H1 (cell line): ENCODE results near the gene MAP3K3. TPM values are rescaled to one million over a fixed set of nuclear protein-coding genes. Genes with fewer than 3 reads are reported as not detected.

ENCODE experiments used
- CTCF ChIA-PET: fragments of 300-600 bp; sonication (Branson Sonifier 250); formaldehyde crosslinking; loops from one replicate; lab custom pipeline; 2021; ENCODE audit not compliant: partially characterized antibody; lab: Charles Lee
- POLR2A ChIA-PET: fragments of 300-600 bp; sonication (Branson Sonifier 250); formaldehyde crosslinking; loops from one replicate; lab custom pipeline; 2021; ENCODE audit warnings: inconsistent platforms; ENCODE audit not compliant: partially characterized antibody; lab: Charles Lee
- DNase-seq, 2 experiments: peaks; one replicate each; pipeline versions ENCODE4 v3.0.0 to v3.0.0-alpha.2; 2010 to 2022; ENCODE audit warnings: low spot score in 2 of 2, low read depth in 1 of 2, mixed read lengths in 1 of 2
- FAIRE-seq: peaks from 2 replicates; lab custom pipeline; 2011; peaks lifted over from hg19 to GRCh38; lab: Jason Lieb, UNC
- H2AFZ ChIP-seq: 2 replicates; pipeline ENCODE4 v1.8.1; 2012; ENCODE audit warnings: low read length, inconsistent platforms
- H2AK5ac ChIP-seq: 2 replicates; pipeline ENCODE4 v1.6.1; 2013; ENCODE audit warnings: low read depth, low read length
- H2BK120ac ChIP-seq: replicated peaks from 2 replicates; pipeline ENCODE3; 2013; ENCODE audit warnings: low read depth, low read length, inconsistent platforms
- H2BK12ac ChIP-seq: 2 replicates; pipeline ENCODE4 v1.6.1; 2013; ENCODE audit warnings: low read depth, low read length
- H2BK15ac ChIP-seq: 2 replicates; pipeline ENCODE4 v1.6.1; 2013; ENCODE audit warnings: low read length
- H2BK20ac ChIP-seq: 2 replicates; pipeline ENCODE4 v1.6.1; 2013; ENCODE audit warnings: low read length
- H2BK5ac ChIP-seq: 2 replicates; pipeline ENCODE4 v1.6.1; 2013; ENCODE audit warnings: low read depth, low read length
- H3K14ac ChIP-seq: 2 replicates; pipeline ENCODE4 v1.6.1; 2013; ENCODE audit warnings: inconsistent platforms; ENCODE audit not compliant: insufficient read length
- H3K18ac ChIP-seq: 2 replicates; pipeline ENCODE4 v1.6.1; 2013; ENCODE audit warnings: low read length; ENCODE audit errors: extremely low read depth
- H3K23ac ChIP-seq: 2 replicates; pipeline ENCODE4 v1.6.1; 2013; ENCODE audit warnings: inconsistent platforms; ENCODE audit not compliant: insufficient read length
- H3K23me2 ChIP-seq: 2 replicates; pipeline ENCODE4 v1.6.1; 2013; ENCODE audit warnings: low read depth, low read length
- H3K27ac ChIP-seq: 2 replicates; pipeline ENCODE4 v1.6.1; 2011; ENCODE audit warnings: low read depth, low read length, inconsistent platforms
- H3K27me3 ChIP-seq, 4 experiments: replicated peaks in 1 of 4; 1 replicate in 1 of 4; 2 replicates in 3 of 4; pipeline versions ENCODE4 v1.6.1 to v1.8.1; 2011 to 2013; ENCODE audit warnings: low read length in 3 of 4, mild to moderate bottlenecking in 3 of 4, inconsistent platforms in 2 of 4, mixed read lengths in 2 of 4, moderate library complexity in 1 of 4; ENCODE audit not compliant: control insufficient read depth in 3 of 4, insufficient read depth in 3 of 4; ENCODE audit errors: extremely low read depth in 1 of 4
- H3K36me3 ChIP-seq, 4 experiments: 2 replicates each; pipeline versions ENCODE4 v1.6.1 to v1.8.1; 2011 to 2013; ENCODE audit warnings: mild to moderate bottlenecking in 4 of 4, low read length in 3 of 4, moderate library complexity in 2 of 4, control low read depth in 1 of 4, inconsistent platforms in 1 of 4; ENCODE audit not compliant: insufficient read depth in 4 of 4, control insufficient read depth in 2 of 4
- H3K4ac ChIP-seq: replicated peaks from 2 replicates; pipeline ENCODE3; 2013; ENCODE audit warnings: low read length, low read depth, mixed read lengths, inconsistent platforms; ENCODE audit not compliant: insufficient read length
- H3K4me1 ChIP-seq, 4 experiments: replicated peaks in 1 of 4; 1 replicate in 1 of 4; 2 replicates in 3 of 4; pipeline versions ENCODE4 v1.6.1 to v1.8.1; 2011 to 2013; ENCODE audit warnings: low read length in 3 of 4, inconsistent platforms in 2 of 4, mixed read lengths in 1 of 4; ENCODE audit not compliant: insufficient read depth in 4 of 4, control insufficient read depth in 3 of 4
- H3K4me2 ChIP-seq, 2 experiments: 2 replicates each; pipeline versions ENCODE4 v1.6.1 to v1.8.1; 2011 to 2013; ENCODE audit warnings: low read depth in 2 of 2, low read length in 2 of 2, control low read depth in 1 of 2, inconsistent platforms in 1 of 2, mild to moderate bottlenecking in 1 of 2; ENCODE audit not compliant: insufficient read depth in 1 of 2
- H3K4me3 ChIP-seq, 4 experiments: fragments of 200-600, 300-600 bp in 1 of 4; sonication (generic), shearing (Covaris generic), sonication (Bioruptor Twin) in 1 of 4; 2 replicates each; pipeline versions ENCODE4 v1.5.1 to v1.8.1; 2011 to 2016; ENCODE audit warnings: low read length in 4 of 4, low read depth in 3 of 4, control low read depth in 2 of 4, inconsistent platforms in 2 of 4, mild to moderate bottlenecking in 2 of 4, mixed read lengths in 1 of 4, moderate library complexity in 1 of 4; ENCODE audit not compliant: insufficient read depth in 2 of 4; ENCODE audit errors: extremely low read depth in 1 of 4
- H3K56ac ChIP-seq: replicated peaks from 2 replicates; pipeline ENCODE3; 2013; ENCODE audit warnings: low read depth, mild to moderate bottlenecking, mixed read lengths, low read length, inconsistent platforms; ENCODE audit not compliant: insufficient read length
- H3K79me1 ChIP-seq: 2 replicates; pipeline ENCODE4 v1.6.1; 2013; ENCODE audit warnings: low read depth, low read length, control low read depth
- H3K79me2 ChIP-seq, 2 experiments: 2 replicates each; pipeline versions ENCODE4 v1.6.1 to v1.8.1; 2012 to 2013; ENCODE audit warnings: low read length in 2 of 2, mild to moderate bottlenecking in 2 of 2, inconsistent platforms in 1 of 2; ENCODE audit not compliant: insufficient read depth in 2 of 2, control insufficient read depth in 1 of 2
- H3K9ac ChIP-seq, 4 experiments: replicated peaks in 1 of 4; 1 replicate in 1 of 4; 2 replicates in 3 of 4; pipeline versions ENCODE4 v1.6.1 to v1.8.1; 2011 to 2013; ENCODE audit warnings: low read depth in 3 of 4, low read length in 3 of 4, control low read depth in 2 of 4, mild to moderate bottlenecking in 2 of 4, moderate library complexity in 2 of 4, inconsistent platforms in 1 of 4; ENCODE audit errors: extremely low read depth in 1 of 4
- H3K9me3 ChIP-seq, 2 experiments: 2 replicates each; pipeline versions ENCODE4 v1.6.1 to v1.8.1; 2012 to 2013; ENCODE audit warnings: mild to moderate bottlenecking in 2 of 2, moderate library complexity in 2 of 2, control low read depth in 1 of 2, inconsistent platforms in 1 of 2, low read depth in 1 of 2, low read length in 1 of 2, mixed read lengths in 1 of 2; ENCODE audit not compliant: insufficient read depth in 2 of 2
- H4K20me1 ChIP-seq, 2 experiments: replicated peaks in 1 of 2; 2 replicates each; pipeline versions ENCODE3 to v1.8.1; 2011 to 2013; ENCODE audit warnings: inconsistent platforms in 2 of 2, low read length in 2 of 2, mild to moderate bottlenecking in 1 of 2; ENCODE audit not compliant: insufficient read depth in 2 of 2, control insufficient read depth in 1 of 2
- H4K5ac ChIP-seq: 2 replicates; pipeline ENCODE4 v1.6.1; 2013; ENCODE audit warnings: low read length, low read depth, mixed read lengths, inconsistent platforms; ENCODE audit not compliant: insufficient read length
- H4K8ac ChIP-seq: 2 replicates; pipeline ENCODE4 v1.8.0; 2013; ENCODE audit warnings: mild to moderate bottlenecking, moderate library complexity, low read length, inconsistent platforms; ENCODE audit not compliant: insufficient read depth; ENCODE audit errors: extremely low read depth
- H4K91ac ChIP-seq: replicated peaks from 2 replicates; pipeline ENCODE3; 2013; ENCODE audit warnings: low read length, mixed read lengths, inconsistent platforms; ENCODE audit not compliant: insufficient read length
- CBX5 ChIP-seq: fragments of 300-800, 300-1000 bp; sonication (generic); IDR thresholded peaks from 2 replicates; pipeline ENCODE4 v1.7.1; 2016; ENCODE audit warnings: antibody characterized with exemption, low read length, low read depth
- CREB1 ChIP-seq: IDR thresholded peaks from 2 replicates; pipeline ENCODE4 v1.6.1; 2012; ENCODE audit warnings: inconsistent platforms
- EGR1 ChIP-seq: IDR thresholded peaks from 2 replicates; pipeline ENCODE4 v1.6.1; 2011; ENCODE audit warnings: low read depth, low read length, borderline replicate concordance
- HDAC6 ChIP-seq: IDR thresholded peaks from one replicate; pipeline ENCODE4 v1.7.1; 2012; ENCODE audit warnings: low read depth, mild to moderate bottlenecking, inconsistent platforms, low read length, moderate library complexity
- KDM4A ChIP-seq: IDR thresholded peaks from one replicate; pipeline ENCODE4 v1.7.1; 2012; ENCODE audit warnings: low read depth, mild to moderate bottlenecking, moderate library complexity, low read length, inconsistent platforms; ENCODE audit not compliant: severe bottlenecking
- MAFK ChIP-seq: IDR thresholded peaks from 2 replicates; pipeline ENCODE4 v1.6.1; 2012; ENCODE audit warnings: low read depth, mild to moderate bottlenecking, improper control_type of control experiment, low read length
- RAD21 ChIP-seq, 2 experiments: IDR thresholded peaks in 1 of 2; conservative IDR thresholded peaks in 1 of 2; 2 replicates each; pipeline ENCODE4 v1.6.1; 2011; ENCODE audit warnings: low read depth in 2 of 2, low read length in 2 of 2, improper control_type of control experiment in 1 of 2, inconsistent platforms in 1 of 2, mild to moderate bottlenecking in 1 of 2, moderate library complexity in 1 of 2
- RXRA ChIP-seq: IDR thresholded peaks from 2 replicates; pipeline ENCODE4 v1.6.1; 2011; ENCODE audit warnings: low read depth, mild to moderate bottlenecking, low read length, moderate library complexity; ENCODE audit not compliant: insufficient read depth
- SIRT6 ChIP-seq: IDR thresholded peaks from one replicate; pipeline ENCODE4 v1.7.1; 2012; ENCODE audit warnings: low read length, inconsistent platforms
- SP1 ChIP-seq: IDR thresholded peaks from 2 replicates; pipeline ENCODE4 v1.6.1; 2011; ENCODE audit warnings: low read depth, low read length
- SP2 ChIP-seq: IDR thresholded peaks from 2 replicates; pipeline ENCODE4 v1.6.1; 2012; ENCODE audit warnings: mild to moderate bottlenecking, low read length, inconsistent platforms
- TEAD4 ChIP-seq: IDR thresholded peaks from 2 replicates; pipeline ENCODE4 v1.6.1; 2012; ENCODE audit warnings: low read depth, low read length, inconsistent platforms, mixed read lengths
- USF2 ChIP-seq: IDR thresholded peaks from 2 replicates; pipeline ENCODE4 v1.6.1; 2011; ENCODE audit warnings: low read length, improper control_type of control experiment
- ZNF274 ChIP-seq: IDR thresholded peaks from 2 replicates; pipeline ENCODE4 v1.7.0; 2012; ENCODE audit warnings: low read length, borderline replicate concordance; ENCODE audit errors: extremely low read depth
- WGBS, 2 experiments: shearing (Covaris generic) in 1 of 2; methylation state at CpG; one replicate each; pipeline versions ENCODE4 v1.1.6 to v1.1.7; 2013 to 2015; ENCODE audit warnings: low lambda C conversion rate in 2 of 2, mixed read lengths in 2 of 2, inconsistent platforms in 1 of 2, low coverage in 1 of 2, missing lambda C conversion rate in 1 of 2; ENCODE audit not compliant: insufficient replicate concordance in 2 of 2, insufficient coverage in 1 of 2, insufficient read length in 1 of 2; ENCODE audit errors: extremely low coverage in 1 of 2, missing lambda C conversion rate in 1 of 2; 5-methylcytosine and 5-hydroxymethylcytosine counted together
- polyA plus RNA-seq, 7 experiments: library from polyadenylated mRNA; depleted of rRNA in 3 of 7; stranded (reverse) in 5 of 7; unstranded in 2 of 7; fragments of >200 nt in 5 of 7; fragments of 200-250 nt in 2 of 7; gene quantifications; 1 replicate in 5 of 7; 2 replicates in 1 of 7; 4 replicates in 1 of 7; pipeline versions ENCODE4 v1.2.1 to v1.2.3, GENCODE V29; 2011 to 2013; ENCODE audit warnings: missing spikeins in 2 of 7, mixed read lengths in 2 of 7
- total RNA-seq: library from RNA; stranded (reverse); fragmentation: NEBNext Ultra II Directional; extraction: Animal tissue kit (Norgen Biotek cat#: 25700); gene quantifications from 2 replicates; pipeline ENCODE4 v1.2.1, GENCODE V29; 2021

MAP3K3 gene
- total and polyA plus RNA-seq, 2 of the 8 experiments (the other 6 are each of a cell fraction or from before 2014, with no cell fraction given) = 10.3 to 21.0 TPM

GRCh38 chr17:63680700-63681099 is 58.5 kb downstream of the MAP3K3 start:
- peaks cover 0 to 4% (median 1%) of the 10 kb centered on the region in 4 experiments; a peak in 4 of 7 replicates for H3K4me1 ChIP-seq
- DNase-seq = no peak
- no peak overlapping the region for H3K23ac ChIP-seq
- CTCF ChIA-PET = interaction anchor here (0.9 to 7.5 kb wide), 10 partner anchors 11 to 255 kb away, joined by 3 to 63 read pairs (median 6); no protein-coding TSS in a partner anchor
- no peak overlapping the region for H2BK20ac ChIP-seq
- no peaks in the 10 kb centered on the region for H3K79me1 ChIP-seq
- no peak overlapping the region for H4K8ac ChIP-seq
- no peak overlapping the region for H3K4me2 ChIP-seq
- POLR2A ChIA-PET = interaction anchor here (1.1 kb wide), 2 partner anchors 10 to 13 kb away, joined by 3 to 4 read pairs; no protein-coding TSS in a partner anchor
- no peaks in the 10 kb centered on the region for H3K23me2 ChIP-seq
- no peak overlapping the region for H3K56ac ChIP-seq
- H4K91ac ChIP-seq = no peak overlapping the region
- no peak overlapping the region for H4K5ac ChIP-seq
- no peaks in the 10 kb centered on the region for H4K20me1 ChIP-seq
- no peaks in the 10 kb centered on the region for H3K27me3 ChIP-seq
- no peak overlapping the region for H3K18ac ChIP-seq
- no peak overlapping the region for H2BK5ac ChIP-seq
- H2BK15ac ChIP-seq = no peak overlapping the region
- H2BK120ac ChIP-seq = no peak overlapping the region
- WGBS, 2 experiments = 71% methylated on average over 1 of the region's 1 CpG; no CpG with 5 or more reads in 1 of the 2 experiments
- H2AK5ac ChIP-seq = no peak overlapping the region
- no peak overlapping the region for H2BK12ac ChIP-seq
- H3K27ac ChIP-seq = no peak overlapping the region
- FAIRE-seq = no peak
- no peak overlapping the region for H3K4me3 ChIP-seq
- H3K9me3 ChIP-seq = no peaks in the 10 kb centered on the region
- no peak overlapping the region for H3K9ac ChIP-seq
- H3K4ac ChIP-seq = no peak overlapping the region
- H3K79me2 ChIP-seq = no peaks in the 10 kb centered on the region
- peaks cover 2 to 3% (median 2%) of the 10 kb centered on the region in 4 experiments; a peak in 3 of 8 replicates for H3K36me3 ChIP-seq
- no peak overlapping the region for H3K14ac ChIP-seq
- no peak overlapping the region for H2AFZ ChIP-seq
- TF ChIP-seq ZNF274 = no peak
- TF ChIP-seq SIRT6 = no peak
- TF ChIP-seq MAFK = no peak
- no peak for TF ChIP-seq CBX5
- TF ChIP-seq USF2 = no peak
- TF ChIP-seq RXRA = no peak
- TF ChIP-seq HDAC6 = no peak
- no peak for TF ChIP-seq EGR1
- TF ChIP-seq RAD21 (IDR thresholded peaks at IDR 0.05 in 1 of 2, conservative IDR thresholded peaks at IDR 0.05 in 1 of 2; ENCODE audit: low read depth in 2 of 2, low read length in 2 of 2) = no peak
- TF ChIP-seq SP2 = no peak
- no peak for TF ChIP-seq CREB1
- no peak for TF ChIP-seq TEAD4
- TF ChIP-seq SP1 = no peak
- no peak for TF ChIP-seq KDM4A
